GM21717 (cell line): ENCODE measurements around the gene FOXA2.

Experiments used
- ATAC-seq: cut with Tn5 transposase; IDR thresholded peaks from one replicate; pipeline ENCODE4 v1.9.1; 2021; ENCODE audit warnings: mild to moderate bottlenecking, moderate library complexity; ENCODE audit not compliant: unreplicated experiment

The FOXA2 gene

DNA sequence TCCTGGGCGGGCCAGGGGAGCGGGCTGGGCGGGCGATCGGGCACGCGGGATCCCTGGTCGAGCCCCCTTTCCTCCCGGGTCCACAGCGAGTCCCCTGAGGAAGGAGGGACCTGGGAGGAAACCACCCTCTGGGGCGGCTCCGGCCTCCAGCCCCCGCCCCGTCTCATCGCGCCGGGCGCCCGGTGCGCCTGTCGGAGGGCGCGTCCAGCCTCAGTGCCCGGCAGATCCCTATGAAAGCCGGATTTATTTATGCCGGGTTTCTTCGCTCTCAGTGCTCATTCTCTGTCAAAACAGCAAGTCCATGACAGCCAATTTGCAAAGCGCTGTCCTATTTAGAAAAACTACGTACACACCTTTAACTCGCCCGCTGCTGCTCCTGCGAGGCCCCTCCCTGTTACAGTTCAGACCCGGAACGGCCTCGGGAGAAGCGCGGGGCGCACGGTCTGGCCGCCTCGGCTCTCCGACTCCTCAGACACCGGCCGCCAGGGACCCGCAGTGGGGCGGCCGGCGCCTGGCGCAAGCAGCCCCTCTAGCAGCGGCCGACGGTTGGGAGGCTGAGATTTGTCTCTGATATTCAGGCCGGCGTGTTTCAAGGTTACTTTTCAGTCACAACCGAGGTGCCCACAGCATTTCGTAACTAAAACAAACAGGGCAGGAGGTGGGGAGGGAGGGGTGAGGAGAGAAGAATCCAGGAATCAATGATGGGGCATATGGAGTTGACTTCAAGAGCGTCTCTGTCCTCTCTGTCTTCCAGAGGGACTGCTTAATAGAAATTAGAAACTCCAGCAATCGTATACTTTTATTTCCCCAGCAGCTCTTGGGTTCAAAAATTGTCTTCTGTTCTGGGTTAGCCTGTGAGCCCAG is 782 bp upstream of the FOXA2 start:
- ATAC-seq, result no peak

GRCh38 chr20:22583773-22584521 is 425 bp downstream of the FOXA2 start:
- no peak for ATAC-seq

GRCh38 chr20:22582964-22583772 is 1.2 kb downstream of the FOXA2 start:
- no peak for ATAC-seq

GRCh38 chr20:22582386-22582963 is 1.9 kb downstream of the FOXA2 start:
- no peak for ATAC-seq

- no peak for ATAC-seq
These were observed 2.7 kb downstream of the FOXA2 start for GRCh38 chr20:22581437-22582385.

DNA sequence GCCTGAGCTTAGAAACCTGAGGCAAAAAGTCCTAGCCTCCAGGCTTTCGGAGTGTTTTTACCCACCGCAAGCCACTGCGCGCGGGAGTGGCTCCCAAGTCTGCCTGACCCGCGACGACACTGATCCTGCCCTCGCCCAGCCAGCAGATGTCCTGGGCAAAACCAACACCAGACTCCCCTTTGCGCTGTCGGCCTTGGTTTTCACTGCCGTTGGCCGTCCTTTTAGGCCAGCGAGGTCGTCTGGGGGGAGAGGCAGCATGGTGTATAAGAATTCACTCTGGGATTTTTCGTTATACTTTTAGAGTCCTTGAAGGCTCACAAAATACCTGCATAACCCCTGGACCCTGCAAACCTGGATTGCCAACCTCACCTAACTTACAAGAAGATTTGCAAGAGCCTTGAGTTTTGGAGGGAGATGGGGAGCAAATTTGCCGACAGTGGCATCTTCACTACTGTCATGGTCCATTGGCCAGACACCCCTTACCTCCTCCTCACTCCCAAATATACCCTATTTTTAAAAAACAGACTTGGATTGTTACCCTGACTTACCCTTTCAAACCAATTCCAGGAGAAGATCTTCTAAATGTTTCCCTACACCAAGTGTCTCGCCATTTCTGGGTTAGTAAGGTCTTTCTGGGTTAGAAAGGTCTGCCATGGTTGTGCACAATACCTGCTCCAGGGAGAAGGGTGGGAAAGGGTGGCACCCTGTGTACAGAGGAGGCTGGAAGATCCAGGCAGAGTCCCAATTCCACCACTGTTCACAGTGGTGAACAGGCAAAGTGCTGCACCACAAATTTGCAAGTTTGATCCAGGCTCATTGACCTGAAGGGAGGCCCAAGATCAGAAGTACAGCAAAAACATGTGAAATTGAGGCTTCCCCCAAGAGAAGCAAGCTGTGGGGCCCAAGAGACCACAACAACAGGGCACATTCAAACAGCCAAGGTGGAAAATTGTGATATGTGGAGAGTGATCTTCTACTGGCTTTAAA is 4.4 kb downstream of the FOXA2 start:
- no peak for ATAC-seq

- ATAC-seq, result no peak
These were observed 5.3 kb downstream of the FOXA2 start for GRCh38 chr20:22579119-22579427.

DNA sequence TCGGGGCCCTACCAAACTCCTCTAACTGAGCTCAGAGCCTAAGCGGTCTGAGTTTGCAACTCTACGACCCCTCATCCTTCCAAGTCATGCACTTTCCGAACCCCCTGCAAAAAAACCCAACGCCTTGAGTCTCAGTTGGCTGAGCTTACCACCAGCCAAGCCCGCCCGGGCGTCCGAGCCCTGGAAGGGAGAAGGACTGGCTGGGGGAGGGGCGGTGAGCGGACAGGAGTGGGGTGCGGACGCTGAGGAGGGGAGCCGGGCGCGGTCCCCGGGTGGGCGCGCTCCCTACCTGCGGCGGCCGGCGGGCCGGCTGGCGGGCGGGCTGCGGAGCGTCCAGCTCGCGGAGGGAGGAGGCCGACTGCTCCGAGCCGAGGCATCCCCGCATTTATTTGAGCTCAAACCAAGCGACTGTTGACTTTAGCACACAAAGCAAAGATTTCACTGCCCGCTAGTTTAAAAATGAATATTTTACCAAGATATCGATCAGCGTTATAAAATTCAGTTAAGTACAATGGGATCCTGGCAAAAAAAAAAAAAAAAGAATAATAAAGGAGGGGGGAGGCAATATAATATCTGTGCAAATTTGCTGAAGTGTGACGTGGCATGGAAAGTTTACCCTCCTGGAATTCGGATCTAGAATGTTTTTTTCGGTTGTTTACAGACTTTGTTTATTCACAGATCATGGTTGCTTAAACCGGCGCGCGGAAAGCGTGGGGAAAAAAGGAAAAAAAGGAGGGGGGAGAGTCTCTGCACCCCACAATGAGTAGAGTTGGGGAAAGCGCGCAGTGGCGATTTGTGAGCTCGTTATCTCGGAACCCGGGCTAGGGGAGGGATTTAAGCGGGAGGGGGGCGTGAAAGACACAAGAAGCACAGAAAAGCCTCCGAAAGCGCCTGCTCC is 5.9 kb downstream of the FOXA2 start:
- no peak for ATAC-seq

DNA sequence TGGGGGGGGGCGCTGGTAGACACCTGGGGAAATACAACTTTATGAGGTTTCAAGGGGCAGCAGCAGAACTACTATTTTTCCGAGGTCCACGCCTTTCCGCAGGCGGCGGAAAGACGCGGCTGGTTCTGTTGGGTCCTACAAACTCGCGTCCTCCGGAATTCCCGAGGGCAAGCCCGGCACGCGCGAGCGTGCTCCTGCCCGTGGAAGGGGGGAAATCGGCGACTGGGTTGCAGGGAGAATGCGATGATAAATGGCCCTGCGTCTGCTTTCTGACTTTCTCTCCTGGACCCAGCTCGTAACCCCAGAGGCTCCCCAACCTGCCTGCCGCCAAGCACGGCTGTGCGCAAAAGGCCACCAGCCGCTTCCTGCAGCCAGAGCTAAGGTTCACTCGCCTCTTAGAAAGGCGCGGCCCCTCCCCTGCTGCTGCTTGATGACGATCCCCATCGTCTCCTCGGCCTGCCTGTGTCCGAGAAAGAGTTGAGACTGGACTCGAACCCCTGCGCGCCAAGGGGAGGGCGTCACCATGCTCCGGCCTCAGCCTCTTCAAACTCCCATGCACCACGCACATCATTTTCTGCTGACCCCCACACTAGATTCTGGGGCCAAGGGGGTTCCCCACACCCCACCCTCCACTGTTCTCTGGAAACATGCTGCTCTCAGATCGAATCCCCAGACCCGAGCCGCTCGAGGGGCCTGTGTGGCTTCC is 6.7 kb downstream of the FOXA2 start:
- ATAC-seq, result no peak

DNA sequence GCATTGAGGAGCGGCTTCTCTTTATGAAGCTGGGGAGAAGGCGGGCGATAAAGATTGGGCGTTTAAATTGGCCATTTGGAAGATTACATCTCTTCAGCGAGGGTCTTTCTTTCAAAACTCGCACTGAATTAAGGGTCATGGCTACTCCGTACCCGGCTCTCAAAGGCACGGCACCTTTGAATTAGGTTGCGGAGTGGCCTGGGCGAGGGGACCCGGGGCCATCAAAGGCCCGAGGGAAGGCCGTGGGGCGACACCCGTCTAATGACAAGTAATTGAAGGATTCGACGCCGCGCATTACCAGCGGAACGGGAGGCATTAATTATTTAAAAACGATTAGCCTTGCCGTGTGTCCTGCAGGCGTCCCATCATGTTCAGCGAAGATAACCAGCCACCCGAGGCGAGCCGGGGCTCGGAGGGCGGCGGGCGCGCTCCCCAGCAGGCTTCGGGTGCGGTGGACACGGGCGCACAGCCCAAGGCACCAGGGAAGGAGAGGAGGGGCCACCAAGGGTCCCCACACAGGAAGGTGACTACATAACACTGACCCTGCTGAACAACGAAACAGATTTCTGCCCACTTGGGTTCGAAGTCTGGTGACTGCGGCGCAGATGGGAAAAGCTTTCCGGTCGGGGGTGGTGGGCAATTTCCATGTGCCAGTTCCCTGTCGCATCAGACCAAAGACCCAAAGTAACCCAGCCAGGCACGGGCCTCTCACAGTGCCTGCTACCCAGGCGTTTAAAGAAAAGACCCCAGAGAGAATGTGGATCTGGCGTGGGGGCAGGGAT is 7.4 kb downstream of the FOXA2 start:
- no peak for ATAC-seq

GRCh38 chr20:22576273-22576672 is 8.1 kb downstream of the FOXA2 start:
- ATAC-seq, result no peak

DNA sequence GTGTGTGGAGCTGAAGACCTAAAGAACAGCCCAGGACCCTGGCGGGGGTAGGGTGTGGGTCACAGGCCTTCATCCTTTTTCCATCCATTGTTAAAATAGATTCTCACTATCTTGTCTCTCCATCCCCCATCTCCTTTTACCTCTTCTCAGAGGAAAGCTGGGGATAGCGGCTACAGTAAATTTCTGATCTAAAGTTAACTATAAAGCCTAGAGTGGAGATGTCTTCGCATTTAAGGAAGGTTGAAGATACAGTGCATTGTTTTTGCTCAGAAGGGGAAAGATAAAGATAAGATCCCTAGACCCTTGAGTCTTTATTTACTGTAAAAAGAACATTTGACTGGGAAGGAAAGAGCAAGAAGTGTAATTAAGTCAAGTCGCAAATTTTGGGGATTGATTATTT is 8.6 kb downstream of the FOXA2 start:
- ATAC-seq, result no peak

- no peak for ATAC-seq
These were observed 9.2 kb downstream of the FOXA2 start for GRCh38 chr20:22575087-22575721.

- ATAC-seq, result no peak
These were observed 9.8 kb downstream of the FOXA2 start for GRCh38 chr20:22574545-22575086.

DNA sequence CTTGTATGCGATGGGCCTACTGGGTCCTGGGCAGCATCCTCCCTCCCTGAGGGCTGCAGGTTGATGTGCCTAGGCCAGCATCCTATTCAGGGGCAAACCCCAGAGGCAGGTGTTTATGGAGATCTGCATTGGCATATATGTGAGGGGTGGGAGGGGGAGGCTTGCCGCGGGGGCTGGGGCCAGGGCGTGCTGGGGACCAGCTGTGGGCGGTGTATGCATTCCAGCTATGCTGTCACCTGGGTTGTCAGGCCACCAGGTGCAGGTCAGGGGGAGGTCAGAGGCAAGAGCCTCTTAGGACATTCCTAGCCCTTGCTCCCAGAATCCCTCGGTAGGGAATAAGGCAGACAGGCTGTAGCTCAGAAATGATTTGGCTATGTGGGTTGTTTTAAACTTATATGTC is 11.9 kb downstream of the FOXA2 start:
- ATAC-seq, result no peak

DNA sequence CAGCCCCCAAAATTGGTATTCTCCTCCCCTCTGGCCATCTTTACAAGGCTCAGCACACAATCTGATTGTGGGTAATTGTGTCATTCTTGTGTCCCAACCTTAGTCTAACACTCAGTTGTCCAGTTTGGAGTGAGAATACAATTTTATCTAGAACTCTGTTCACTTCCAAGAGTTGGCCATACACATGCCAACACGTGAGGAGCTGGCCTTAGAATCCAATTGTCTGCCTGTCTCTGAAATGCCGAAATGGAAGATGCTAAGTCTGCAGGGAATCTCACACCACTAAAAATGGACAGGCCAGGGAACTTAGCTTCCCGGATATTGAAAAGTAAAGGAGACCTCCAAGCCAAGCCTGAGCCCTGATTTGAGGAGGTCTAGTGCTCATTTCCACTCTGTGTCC is 12.3 kb downstream of the FOXA2 start:
- ATAC-seq, result no peak
